Activated CD4-positive, alpha-beta T cell treated with anti-CD3 and anti-CD28 coated beads, Interleukin-2, amount 10 ng/mL, durations not matched to agents 7 days and 5 days (primary cell): Measurements from ENCODE around the gene RNF13. TPM values are rescaled to one million over a fixed set of nuclear protein-coding genes. Genes with fewer than 3 reads are reported as not detected.

Experiments used
- CTCF ChIA-PET: fragments of 350-600 bp; sonication (Branson Sonifier 250); formaldehyde crosslinking; loops from one replicate; lab custom pipeline; 2021; ENCODE audit warnings: antibody characterized with exemption; lab: Charles Lee
- POLR2A ChIA-PET: fragments of 350-600 bp; sonication (Branson Sonifier 250); formaldehyde crosslinking; loops from one replicate; lab custom pipeline; 2021; ENCODE audit warnings: antibody characterized with exemption; lab: Charles Lee
- DNase-seq: peaks from one replicate; pipeline ENCODE4 v3.0.0-alpha.2; 2020
- H3K27ac Mint-ChIP-seq: one replicate; pipeline ENCODE4 v1.8.0; 2021; ENCODE audit warnings: mild to moderate bottlenecking, moderate library complexity, mixed read lengths
- H3K27me3 Mint-ChIP-seq: one replicate; pipeline ENCODE4 v1.8.0; 2021; ENCODE audit warnings: mixed read lengths
- H3K36me3 Mint-ChIP-seq: one replicate; pipeline ENCODE4 v1.8.0; 2021; ENCODE audit warnings: low read depth, mixed read lengths
- H3K4me1 Mint-ChIP-seq: one replicate; pipeline ENCODE4 v1.8.0; 2021; ENCODE audit warnings: mixed read lengths
- H3K4me3 Mint-ChIP-seq: one replicate; pipeline ENCODE4 v1.8.0; 2021; ENCODE audit warnings: mild to moderate bottlenecking, moderate library complexity, mixed read lengths
- H3K9me3 Mint-ChIP-seq: one replicate; pipeline ENCODE4 v1.8.0; 2021; ENCODE audit warnings: mixed read lengths
- total RNA-seq, 2 experiments: library from RNA; stranded (reverse); gene quantifications; one replicate each; pipeline ENCODE4 v1.2.3, GENCODE V29; 2021

RNF13 gene, protein sequence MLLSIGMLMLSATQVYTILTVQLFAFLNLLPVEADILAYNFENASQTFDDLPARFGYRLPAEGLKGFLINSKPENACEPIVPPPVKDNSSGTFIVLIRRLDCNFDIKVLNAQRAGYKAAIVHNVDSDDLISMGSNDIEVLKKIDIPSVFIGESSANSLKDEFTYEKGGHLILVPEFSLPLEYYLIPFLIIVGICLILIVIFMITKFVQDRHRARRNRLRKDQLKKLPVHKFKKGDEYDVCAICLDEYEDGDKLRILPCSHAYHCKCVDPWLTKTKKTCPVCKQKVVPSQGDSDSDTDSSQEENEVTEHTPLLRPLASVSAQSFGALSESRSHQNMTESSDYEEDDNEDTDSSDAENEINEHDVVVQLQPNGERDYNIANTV
- total RNA-seq: 10 to 100 TPM; 33.0 to 45.7 TPM

GRCh38 chr3:149812606-149813366 is at the start of gene RNF13:
Gene RNF13 (plus strand): TSS chr3:149813215. CDS start chr3:149846027, 32,812 bp downstream.
- Mint-ChIP-seq H3K4me3 (peak within 1 kb of the TSS; percentile 90), H3K4me1 (peaks cover 48% of the 10 kb centered on the region), H3K27me3 (peaks cover 10% of the 10 kb centered on the region), H3K9me3 (no peaks in the 10 kb centered on the region), H3K27ac (peak within 1 kb of the TSS; percentile 99), H3K36me3 (peaks cover 17% of the 10 kb centered on the region)
- POLR2A ChIA-PET: no interaction called here
- CTCF ChIA-PET: interaction anchor here (0.9 to 1.8 kb wide), 3 partner anchors 12 to 250 kb away, joined by 3 to 6 read pairs (median 3); partner anchors contain the start of gene COMMD2
- DNase-seq: peak; percentile 94

DNA sequence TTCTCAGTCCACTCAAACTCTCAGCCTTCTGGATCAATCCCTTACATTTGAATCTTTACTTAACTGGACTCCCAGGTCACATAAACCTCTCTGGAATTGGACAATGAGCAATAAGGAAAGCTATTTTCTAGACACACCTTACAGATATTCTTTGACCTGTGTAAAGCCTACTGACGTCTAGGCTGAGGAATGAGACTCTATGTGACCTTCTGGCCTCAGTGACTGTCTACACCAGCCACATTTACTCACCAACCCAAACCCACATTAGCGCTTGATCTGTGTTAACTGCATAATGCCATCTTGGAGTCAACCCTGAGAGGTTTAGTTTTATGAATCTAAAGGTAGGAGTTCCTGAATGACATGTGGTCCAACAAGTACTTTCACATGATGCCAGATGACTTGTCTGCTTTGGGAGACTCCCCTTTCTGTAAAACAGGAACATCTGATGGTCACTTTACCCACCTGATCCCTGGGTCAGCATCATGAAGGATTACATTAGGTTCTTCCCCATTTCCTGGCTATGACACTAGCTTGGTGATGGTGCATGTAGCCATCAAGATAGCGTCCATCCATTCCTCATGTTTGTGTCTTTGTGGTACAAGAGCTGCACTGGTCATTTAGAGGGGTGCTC is 49.3 kb upstream of the RNF13 start:
- Mint-ChIP-seq H3K9me3 (no peaks in the 10 kb centered on the region), H3K27me3 (peaks cover 34% of the 10 kb centered on the region), H3K36me3 (no peaks in the 10 kb centered on the region), H3K27ac (no peak overlapping the region), H3K4me1 (no peaks in the 10 kb centered on the region), H3K4me3 (no peak overlapping the region)
- DNase-seq: no peak
- ChIA-PET POLR2A (no interaction called here), CTCF (no interaction called here)

DNA sequence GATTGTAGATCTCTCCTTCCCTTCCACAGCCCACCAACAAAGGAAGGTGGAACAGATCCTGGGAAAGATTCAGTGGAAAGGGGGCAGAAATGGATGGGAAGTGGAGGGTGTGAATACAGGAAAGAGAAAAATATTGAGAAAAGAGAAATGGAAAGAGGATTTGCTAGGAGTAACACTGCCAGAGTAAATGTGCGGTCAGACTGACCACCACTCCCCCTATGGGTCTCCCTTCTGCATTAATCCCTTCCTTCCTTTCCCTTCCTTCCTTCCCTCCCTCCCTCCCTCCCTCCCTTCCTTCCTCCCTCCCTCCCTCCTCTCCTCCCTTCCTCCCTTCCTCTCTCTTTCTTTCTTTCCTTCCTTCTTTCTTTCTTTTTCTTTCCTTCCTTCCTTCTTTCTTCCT is 48.7 kb upstream of the RNF13 start:
- ChIA-PET POLR2A (no interaction called here), CTCF (no interaction called here)
- Mint-ChIP-seq H3K27me3 (peaks cover 33% of the 10 kb centered on the region), H3K4me3 (no peak overlapping the region), H3K36me3 (no peaks in the 10 kb centered on the region), H3K27ac (no peak overlapping the region), H3K4me1 (no peaks in the 10 kb centered on the region), H3K9me3 (no peaks in the 10 kb centered on the region)
- no peak for DNase-seq

GRCh38 chr3:149765762-149766334 is 47.2 kb upstream of the RNF13 start:
- no peak overlapping the region for H3K4me3 Mint-ChIP-seq
- CTCF ChIA-PET: interaction anchor here (0.6 to 1.7 kb wide), 3 partner anchors 10 to 196 kb away, joined by 3 to 4 read pairs (median 3); no protein-coding TSS in a partner anchor
- H3K36me3 Mint-ChIP-seq: no peaks in the 10 kb centered on the region
- DNase-seq: no peak
- no peaks in the 10 kb centered on the region for H3K9me3 Mint-ChIP-seq
- no peaks in the 10 kb centered on the region for H3K4me1 Mint-ChIP-seq
- H3K27ac Mint-ChIP-seq: no peak overlapping the region
- peaks cover 26% of the 10 kb centered on the region for H3K27me3 Mint-ChIP-seq
- POLR2A ChIA-PET: no interaction called here

GRCh38 chr3:149767720-149768119 is 45.3 kb upstream of the RNF13 start:
- H3K36me3 Mint-ChIP-seq: no peaks in the 10 kb centered on the region
- H3K9me3 Mint-ChIP-seq: no peaks in the 10 kb centered on the region
- no peak overlapping the region for H3K4me3 Mint-ChIP-seq
- H3K27me3 Mint-ChIP-seq: peaks cover 33% of the 10 kb centered on the region
- ChIA-PET POLR2A (no interaction called here), CTCF (interaction anchor here (1.5 to 1.7 kb wide), 2 partner anchors 8 to 198 kb away, joined by 3 to 4 read pairs; no protein-coding TSS in a partner anchor)
- H3K27ac Mint-ChIP-seq: no peak overlapping the region
- no peak for DNase-seq
- no peaks in the 10 kb centered on the region for H3K4me1 Mint-ChIP-seq

GRCh38 chr3:149768704-149769103 is 44.3 kb upstream of the RNF13 start:
- no peaks in the 10 kb centered on the region for H3K4me1 Mint-ChIP-seq
- POLR2A ChIA-PET: no interaction called here

GRCh38 chr3:149770246-149770645 is 42.8 kb upstream of the RNF13 start:
- Mint-ChIP-seq H3K36me3 (no peaks in the 10 kb centered on the region), H3K27me3 (peaks cover 25% of the 10 kb centered on the region), H3K4me3 (no peak overlapping the region), H3K9me3 (no peaks in the 10 kb centered on the region), H3K27ac (no peak overlapping the region), H3K4me1 (no peaks in the 10 kb centered on the region)
- POLR2A ChIA-PET: no interaction called here
- DNase-seq: no peak
- CTCF ChIA-PET: interaction anchor here (1.3 to 1.7 kb wide), 4 partner anchors 10 to 414 kb away, joined by 3 to 5 read pairs (median 4); no protein-coding TSS in a partner anchor

More at GRCh38 chr3:149768704-149769103, 44.3 kb upstream of the RNF13 start:
- Mint-ChIP-seq H3K9me3 (no peaks in the 10 kb centered on the region), H3K4me3 (no peak overlapping the region), H3K27me3 (peaks cover 33% of the 10 kb centered on the region), H3K36me3 (no peaks in the 10 kb centered on the region), H3K27ac (no peak overlapping the region)
- DNase-seq: no peak
- CTCF ChIA-PET: no interaction called here

GRCh38 chr3:149771652-149772271 is 41.3 kb upstream of the RNF13 start:
- DNase-seq: peak; percentile 44
- Mint-ChIP-seq H3K4me1 (no peaks in the 10 kb centered on the region), H3K27me3 (peaks cover 14% of the 10 kb centered on the region), H3K36me3 (no peaks in the 10 kb centered on the region), H3K4me3 (no peak overlapping the region), H3K9me3 (no peaks in the 10 kb centered on the region), H3K27ac (no peak overlapping the region)
- ChIA-PET POLR2A (interaction anchor here (0.6 to 0.7 kb wide), 2 partner anchors 9 to 248 kb away, joined by 4 to 5 read pairs; no protein-coding TSS in a partner anchor), CTCF (interaction anchor here (0.6 to 1.9 kb wide), 12 partner anchors 8 to 412 kb away, joined by 3 to 6 read pairs (median 3); partner anchors contain the start of gene COMMD2)

- no peaks in the 10 kb centered on the region for H3K4me1 Mint-ChIP-seq
- POLR2A ChIA-PET: no interaction called here
These were observed 40.2 kb upstream of the RNF13 start for GRCh38 chr3:149772861-149773260.

DNA sequence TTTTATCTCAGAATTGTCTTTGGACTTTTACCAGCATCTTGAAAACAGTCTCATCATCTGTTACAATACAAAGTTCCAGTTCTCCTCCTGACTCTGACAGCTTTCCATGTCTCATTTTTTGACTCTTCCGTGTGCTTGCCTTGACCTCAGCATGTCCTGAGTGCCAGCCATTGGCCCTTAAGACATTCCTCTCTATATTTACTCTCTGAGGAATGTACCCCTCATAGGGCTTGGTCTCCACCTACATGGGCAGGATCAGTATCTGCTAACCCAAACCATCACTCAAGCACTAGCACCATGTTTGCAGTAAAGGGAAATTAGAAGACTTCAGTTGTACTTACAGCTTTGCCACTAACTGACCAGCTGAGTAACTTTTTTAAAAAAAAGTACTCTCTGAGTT is 36.8 kb upstream of the RNF13 start:
- H3K9me3 Mint-ChIP-seq: no peaks in the 10 kb centered on the region
- no peak overlapping the region for H3K27ac Mint-ChIP-seq
- no peaks in the 10 kb centered on the region for H3K36me3 Mint-ChIP-seq
- no peaks in the 10 kb centered on the region for H3K4me1 Mint-ChIP-seq
- CTCF ChIA-PET: interaction anchor here (1.2 to 2.0 kb wide), 5 partner anchors 9 to 245 kb away, joined by 3 to 6 read pairs (median 3); no protein-coding TSS in a partner anchor
- POLR2A ChIA-PET: no interaction called here
- no peak overlapping the region for H3K4me3 Mint-ChIP-seq
- no peak for DNase-seq
- H3K27me3 Mint-ChIP-seq: peaks cover 10% of the 10 kb centered on the region

More at GRCh38 chr3:149772861-149773260, 40.2 kb upstream of the RNF13 start:
- no peak for DNase-seq
- Mint-ChIP-seq H3K27me3 (peaks cover 13% of the 10 kb centered on the region), H3K9me3 (no peaks in the 10 kb centered on the region), H3K27ac (no peak overlapping the region), H3K4me3 (no peak overlapping the region), H3K36me3 (no peaks in the 10 kb centered on the region)
- CTCF ChIA-PET: interaction anchor here (1.0 kb wide), 1 partner anchor 20 kb away, joined by 3 read pairs; the partner anchor contains the start of gene ANKUB1

DNA sequence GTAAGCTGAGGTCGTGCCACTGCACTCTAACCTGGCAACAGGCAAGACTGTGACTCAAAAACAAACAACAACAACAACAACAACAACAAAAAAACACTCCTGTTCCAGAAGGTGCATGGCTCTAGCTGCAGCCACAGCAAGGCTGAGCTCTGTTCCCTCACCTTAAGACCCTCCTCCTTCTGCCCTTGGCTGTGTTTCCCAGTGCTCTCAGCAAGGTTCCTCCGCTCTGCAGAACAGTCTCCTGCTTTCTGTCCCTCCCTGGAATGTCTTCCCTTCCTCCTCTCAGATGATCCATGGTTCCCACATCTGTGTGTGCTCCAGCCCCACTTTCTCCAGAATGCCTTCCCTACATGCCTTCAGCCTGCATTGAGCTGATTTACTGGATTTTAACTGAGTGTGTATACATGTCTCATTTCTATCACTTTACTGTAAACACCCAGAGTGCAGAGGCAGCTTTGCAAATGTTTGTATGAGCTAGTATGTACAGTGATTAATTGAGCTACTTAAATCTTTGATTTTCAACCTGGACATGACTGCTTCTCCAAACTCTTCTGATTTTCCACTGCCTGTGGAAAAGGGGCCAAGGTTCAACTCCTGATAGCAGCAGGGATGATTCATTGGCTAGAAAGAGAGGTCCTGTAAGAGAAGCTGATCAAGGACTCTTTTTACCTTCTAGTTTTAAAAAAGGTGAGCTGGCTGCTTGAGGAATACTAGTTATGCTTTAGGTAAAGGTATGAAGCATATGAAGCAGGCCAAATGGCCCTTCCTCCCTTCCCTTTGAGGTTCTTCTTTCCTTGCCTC is 35.4 kb upstream of the RNF13 start:
- no peaks in the 10 kb centered on the region for H3K9me3 Mint-ChIP-seq
- peaks cover 3% of the 10 kb centered on the region for H3K27me3 Mint-ChIP-seq
- H3K27ac Mint-ChIP-seq: no peak overlapping the region
- no peaks in the 10 kb centered on the region for H3K4me1 Mint-ChIP-seq
- H3K4me3 Mint-ChIP-seq: no peak overlapping the region
- ChIA-PET POLR2A (no interaction called here), CTCF (interaction anchor here (0.5 to 2.0 kb wide), 3 partner anchors 23 to 30 kb away, joined by 3 to 6 read pairs (median 3); no protein-coding TSS in a partner anchor)
- DNase-seq: no peak
- H3K36me3 Mint-ChIP-seq: no peaks in the 10 kb centered on the region
